Bladder microvascular endothelial cell (primary cell): ENCODE measurements around the gene OR10G8. TPM values are rescaled to one million over a fixed set of nuclear protein-coding genes. Genes with fewer than 3 reads are reported as not detected.

Experiments
- total RNA-seq: library from RNA; depleted of rRNA; stranded (reverse); fragments of >200 nt; gene quantifications from 2 replicates; pipeline ENCODE4 v1.2.3, GENCODE V29; 2014

Gene OR10G8
- not detected in 2 replicates for total RNA-seq

GRCh38 chr11:124026498-124026897 lies at the start of gene OR10G8:
Gene OR10G8, plus strand, starts transcription at chr11:124026798. Its CDS starts 2,825 bp downstream, at chr11:124029623.

GRCh38 chr11:123977731-123978347 lies 48.8 kb upstream of the OR10G8 start, which contains the start of gene OR10S1:
Gene OR10S1, minus strand, starts transcription at chr11:123977781. Its CDS starts 117 bp downstream, at chr11:123977664.

GRCh38 chr11:123995119-123995518 lies 31.5 kb upstream of the OR10G8 start, which contains the start of gene OR10G6:
Gene OR10G6, minus strand, starts transcription at chr11:123995161. Its CDS starts 0 bp downstream, at chr11:123995161.

GRCh38 chr11:124012697-124013096 lies 13.9 kb upstream of the OR10G8 start, which contains the start of gene OR10G4:
Gene OR10G4, plus strand, starts transcription at chr11:124012997. Its CDS starts 2,578 bp downstream, at chr11:124015575.

GRCh38 chr11:124041254-124041653 lies 14.7 kb downstream of the OR10G8 start, which contains the start of gene OR10G7:
Gene OR10G7, minus strand, starts transcription at chr11:124041325. Its CDS starts 2,324 bp downstream, at chr11:124039001.

Other genes with a start within 250 kb of the OR10G8 start
- not detected in 2 replicates for gene OR6M1, start 220.4 kb upstream of the OR10G8 start, total RNA-seq
- not detected in 2 replicates for gene TMEM225, start 141.1 kb upstream of the OR10G8 start, total RNA-seq
- not detected in 2 replicates for gene OR8D4, start 124.6 kb upstream of the OR10G8 start, total RNA-seq
- not detected in 2 replicates for gene OR4D5, start 87.2 kb upstream of the OR10G8 start, total RNA-seq
- not detected in 2 replicates for gene OR6T1, start 83.0 kb upstream of the OR10G8 start, total RNA-seq
- not detected in 2 replicates for gene OR10S1, start 49.0 kb upstream of the OR10G8 start, total RNA-seq
- not detected in 2 replicates for gene OR10G6, start 31.6 kb upstream of the OR10G8 start, total RNA-seq
- not detected in 2 replicates for gene OR10G4, start 13.8 kb upstream of the OR10G8 start, total RNA-seq
- not detected in 2 replicates for gene OR10G9, start 3.8 kb upstream of the OR10G8 start, total RNA-seq
- gene OR10G7, start 14.5 kb downstream of the OR10G8 start, total RNA-seq, result not detected in 2 replicates
- gene VWA5A, start 88.7 kb downstream of the OR10G8 start, total RNA-seq, result 5.7 and 6.6 TPM in 2 replicates
- not detected in 2 replicates for gene OR10D3, start 156.5 kb downstream of the OR10G8 start, total RNA-seq
- gene OR8G1, start 214.3 kb downstream of the OR10G8 start, total RNA-seq, result not detected in 2 replicates
- gene OR8G5, start 229.6 kb downstream of the OR10G8 start, total RNA-seq, result not detected in 2 replicates